HCT116 (cell line): Measurements from ENCODE around the gene USP48.

Source experiments
- CEBPB ChIP-seq: IDR thresholded peaks from 2 replicates; pipeline ENCODE4 v1.6.1; 2012; ENCODE audit warnings: low read depth
- CTCF ChIP-seq, 3 experiments: fragments of 200-600 bp in 1 of 3; sonication (generic) in 1 of 3; IDR thresholded peaks in 2 of 3; conservative IDR thresholded peaks in 1 of 3; 2 replicates each; pipeline ENCODE4 v1.5.1; 2012 to 2017; ENCODE audit warnings: low read depth in 2 of 3, low read length in 2 of 3, antibody characterized with exemption in 1 of 3, borderline replicate concordance in 1 of 3, control low read depth in 1 of 3, mild to moderate bottlenecking in 1 of 3, mixed read lengths in 1 of 3, mixed run types in 1 of 3, moderate library complexity in 1 of 3; ENCODE audit not compliant: insufficient read depth in 1 of 3
- EGR1 ChIP-seq: IDR thresholded peaks from 2 replicates; pipeline ENCODE4 v1.6.1; 2012; ENCODE audit warnings: low read depth
- EZH2 ChIP-seq: fragments of 200-600 bp; sonication (generic); IDR thresholded peaks from 2 replicates; pipeline ENCODE4 v1.6.1; 2017; ENCODE audit warnings: antibody characterized with exemption, mixed run types
- EZH2phosphoT487 ChIP-seq: fragments of 200-600 bp; IDR thresholded peaks from 2 replicates; pipeline ENCODE4 v1.6.1; 2018; ENCODE audit warnings: antibody characterized with exemption, borderline replicate concordance
- FOSL1 ChIP-seq: IDR thresholded peaks from 2 replicates; pipeline ENCODE4 v1.6.1; 2012; ENCODE audit warnings: low read depth
- MAX ChIP-seq: IDR thresholded peaks from 2 replicates; pipeline ENCODE4 v1.6.1; 2012
- POLR2A ChIP-seq: IDR thresholded peaks from 2 replicates; pipeline ENCODE4 v1.7.0; 2011; ENCODE audit warnings: borderline replicate concordance; ENCODE audit not compliant: insufficient read depth, insufficient read length; ENCODE audit errors: extremely low read depth
- POLR2AphosphoS5 ChIP-seq: IDR thresholded peaks from 2 replicates; pipeline ENCODE4 v1.6.1; 2011; ENCODE audit warnings: mild to moderate bottlenecking, low read depth, low read length, moderate library complexity
- RAD21 ChIP-seq: IDR thresholded peaks from 2 replicates; pipeline ENCODE4 v1.6.1; 2012; ENCODE audit warnings: low read depth, mild to moderate bottlenecking
- REST ChIP-seq: IDR thresholded peaks from 2 replicates; pipeline ENCODE4 v1.6.1; 2012; ENCODE audit warnings: low read depth
- SRF ChIP-seq: IDR thresholded peaks from 2 replicates; pipeline ENCODE4 v1.6.1; 2012; ENCODE audit warnings: low read depth

DNA sequence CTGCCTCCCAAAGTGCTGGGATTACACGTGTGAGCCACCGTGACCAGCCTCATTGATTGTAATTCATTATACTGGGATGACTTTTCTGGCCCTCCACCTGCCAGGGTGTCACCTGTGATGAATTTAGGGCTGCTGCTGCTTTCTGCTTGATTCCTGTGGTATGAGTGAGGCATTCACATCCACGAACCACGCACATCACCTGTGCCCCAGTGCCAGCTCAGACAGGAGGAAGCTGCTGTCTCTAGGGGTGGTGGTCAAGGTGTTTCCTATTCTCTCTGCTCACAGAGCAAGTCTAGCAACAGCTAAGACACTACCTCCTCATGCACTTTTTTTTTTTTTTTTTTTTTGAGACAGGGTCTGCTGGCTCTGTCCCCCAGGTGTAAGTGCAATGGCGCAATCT, 16.8 kb upstream of the USP48 start:
- TF ChIP-seq POLR2AphosphoS5 (no peak), CTCF (IDR thresholded peaks at IDR 0.05 in 2 of 3, conservative IDR thresholded peaks at IDR 0.05 in 1 of 3; ENCODE audit: borderline replicate concordance in 1 of 3, insufficient read depth in 1 of 3, low read depth in 2 of 3, low read length in 2 of 3) (no peak), POLR2A (no peak), CEBPB (no peak), MAX (no peak), FOSL1 (no peak), EZH2phosphoT487 (no peak), REST (no peak), EZH2 (no peak), RAD21 (no peak), EGR1 (no peak), SRF (no peak)
